A549 (cell line): ENCODE results near the gene MBNL2. TPM values are rescaled to one million over a fixed set of nuclear protein-coding genes. Genes with fewer than 3 reads are reported as not detected.

ENCODE experiments used
- ATAC-seq, 2 experiments: fragments of 200-7000 bp in 1 of 2; fragments of >200 bp in 1 of 2; cut with Nextera tagmentation in 1 of 2; cut with Tn5 transposase in 1 of 2; 3 replicates each; pipeline versions ENCODE4 v1.8.0 to v1.9.1; 2018 to 2020; ENCODE audit warnings: mild to moderate bottlenecking in 1 of 2, moderate library complexity in 1 of 2
- CTCF ChIA-PET: fragments of 300-600 bp; sonication (Branson Sonifier 250); formaldehyde crosslinking; extraction: SDS; loops from one replicate; lab custom pipeline; 2021; ENCODE audit warnings: antibody characterized with exemption, inconsistent platforms; lab: Yijun Ruan, JAX
- POLR2A ChIA-PET: fragments of 350-600 bp; formaldehyde crosslinking; extraction: SDS; loops from one replicate; lab custom pipeline; 2021; ENCODE audit warnings: antibody characterized with exemption, inconsistent platforms; lab: Yijun Ruan, JAX
- DNase-seq, 2 experiments: peaks; one replicate each; pipeline versions ENCODE4 v3.0.0 to v3.0.0-alpha.2; 2011 to 2016; ENCODE audit warnings: low read depth in 1 of 2, low spot score in 1 of 2
- FAIRE-seq: peaks from 2 replicates; lab custom pipeline; 2011; peaks lifted over from hg19 to GRCh38; lab: Jason Lieb, UNC
- H3K27ac ChIP-seq, 2 experiments: fragments of >200 bp; sonication (Bioruptor Twin); formaldehyde crosslinking; 3 replicates each; pipeline ENCODE4 v1.5.1; 2016 to 2017
- H3K4me1 ChIP-seq: fragments of >200 bp; sonication (Bioruptor Twin); formaldehyde crosslinking; 3 replicates; pipeline ENCODE4 v1.6.1; 2016
- H3K4me2 ChIP-seq: fragments of >200 bp; sonication (Bioruptor Twin); formaldehyde crosslinking; 3 replicates; pipeline ENCODE4 v1.6.1; 2016
- H3K4me3 ChIP-seq: fragments of >200 bp; sonication (Bioruptor Twin); formaldehyde crosslinking; 3 replicates; pipeline ENCODE4 v1.5.1; 2016
- H3K9me3 ChIP-seq: fragments of >200 bp; sonication (Bioruptor Twin); formaldehyde crosslinking; 3 replicates; pipeline ENCODE4 v1.6.1; 2016
- ATOH8 ChIP-seq: fragments of 250-450 bp; sonication (Bioruptor Pico); IDR thresholded peaks from 2 replicates; pipeline ENCODE4 v1.5.0; 2020; ENCODE audit warnings: low read depth, mild to moderate bottlenecking, moderate library complexity
- BCL3 ChIP-seq: fragments of >200 bp; sonication (Bioruptor Twin); formaldehyde crosslinking; IDR thresholded peaks from 3 replicates; pipeline ENCODE4 v1.6.1; 2016
- CEBPB ChIP-seq, 2 experiments: fragments of >200 bp in 1 of 2; sonication (Bioruptor Twin) in 1 of 2; formaldehyde crosslinking in 1 of 2; IDR thresholded peaks; 2 replicates each; pipeline ENCODE4 v1.6.1; 2012 to 2016
- EHF ChIP-seq: fragments of 250-450 bp; sonication (Bioruptor Pico); IDR thresholded peaks from 2 replicates; pipeline ENCODE4 v1.5.0; 2020; ENCODE audit warnings: mild to moderate bottlenecking
- ESRRA ChIP-seq: fragments of 150-350 bp; IDR thresholded peaks from 2 replicates; pipeline ENCODE4 v1.6.1; 2014; ENCODE audit warnings: mild to moderate bottlenecking, low read length, borderline replicate concordance
- FOSB ChIP-seq: fragments of 250-450 bp; sonication (Bioruptor Pico); IDR thresholded peaks from 2 replicates; pipeline ENCODE4 v1.5.0; 2020; ENCODE audit warnings: mild to moderate bottlenecking, moderate library complexity
- FOXS1 ChIP-seq: fragments of 250-450 bp; sonication (Bioruptor Pico); IDR thresholded peaks from 2 replicates; pipeline ENCODE4 v1.5.0; 2020; ENCODE audit warnings: mild to moderate bottlenecking, moderate library complexity
- HEYL ChIP-seq: fragments of 250-450 bp; sonication (Bioruptor Pico); IDR thresholded peaks from 2 replicates; pipeline ENCODE4 v1.8.0; 2021; ENCODE audit warnings: mild to moderate bottlenecking, moderate library complexity
- HOXB5 ChIP-seq: fragments of 250-450 bp; sonication (Bioruptor Pico); IDR thresholded peaks from 2 replicates; pipeline ENCODE4 v1.5.0; 2020; ENCODE audit warnings: mild to moderate bottlenecking, moderate library complexity
- KDM1A ChIP-seq: fragments of 200-600 bp; sonication (generic); IDR thresholded peaks from 2 replicates; pipeline ENCODE4 v1.6.1; 2016; ENCODE audit warnings: low read depth, mild to moderate bottlenecking
- MAX ChIP-seq: IDR thresholded peaks from 2 replicates; pipeline ENCODE4 v1.6.1; 2012
- NPAS2 ChIP-seq: fragments of 250-450 bp; sonication (Bioruptor Pico); IDR thresholded peaks from 2 replicates; pipeline ENCODE4 v1.8.0; 2022; ENCODE audit warnings: mild to moderate bottlenecking, moderate library complexity, borderline replicate concordance
- NR3C1 ChIP-seq: fragments of >200 bp; sonication (Bioruptor Twin); formaldehyde crosslinking; IDR thresholded peaks from 3 replicates; pipeline ENCODE4 v1.6.1; 2017
- PBX3 ChIP-seq: IDR thresholded peaks from 2 replicates; pipeline ENCODE4 v1.6.1; 2012
- PHF8 ChIP-seq: fragments of 200-600 bp; sonication (generic); IDR thresholded peaks from 2 replicates; pipeline ENCODE4 v1.6.1; 2016; ENCODE audit warnings: low read depth, mild to moderate bottlenecking, antibody characterized with exemption, moderate library complexity, borderline replicate concordance
- RAD21 ChIP-seq, 2 experiments: fragments of >200 bp in 1 of 2; sonication (Bioruptor Twin) in 1 of 2; formaldehyde crosslinking in 1 of 2; IDR thresholded peaks in 1 of 2; conservative IDR thresholded peaks in 1 of 2; 2 replicates in 1 of 2; 3 replicates in 1 of 2; pipeline ENCODE4 v1.6.1; 2012 to 2018; ENCODE audit warnings: inconsistent platforms in 1 of 2
- TFCP2L1 ChIP-seq: fragments of 250-450 bp; sonication (Bioruptor Pico); IDR thresholded peaks from 2 replicates; pipeline ENCODE4 v1.5.0; 2021; ENCODE audit warnings: mild to moderate bottlenecking
- ZC3H11A ChIP-seq: fragments of 450-650 bp; IDR thresholded peaks from 2 replicates; pipeline ENCODE4 v1.6.1; 2014; ENCODE audit warnings: antibody characterized with exemption, mild to moderate bottlenecking
- ZSCAN20 ChIP-seq: fragments of 250-450 bp; sonication (Bioruptor Pico); IDR thresholded peaks from 2 replicates; pipeline ENCODE4 v1.8.0; 2022; ENCODE audit warnings: mild to moderate bottlenecking, moderate library complexity
- WGBS: methylation state at CpG from one replicate; pipeline ENCODE4 v1.1.6; 2017; ENCODE audit errors: missing lambda C conversion rate; 5-methylcytosine and 5-hydroxymethylcytosine counted together
- polyA plus RNA-seq, 4 experiments: library from polyadenylated mRNA; depleted of rRNA in 3 of 4; stranded (reverse); fragments of >200 nt; fragmentation: RNase III in 1 of 4; extraction: RNeasy Plus Mini Kit Qiagen cat#74134 plus additional on column Dnase treatment in 1 of 4; gene quantifications; 2 replicates in 3 of 4; 3 replicates in 1 of 4; pipeline ENCODE4 v1.2.3, GENCODE V29; 2011 to 2017

The MBNL2 gene
- polyA plus RNA-seq, 2 of the 4 experiments (the other 2 are of a cell fraction) = 18.7 to 20.6 TPM

GRCh38 chr13:97185751-97186150, 36.4 kb upstream of the MBNL2 start:
- CTCF ChIA-PET = interaction anchor here (0.8 to 1.3 kb wide), 2 partner anchors 25 to 27 kb away, joined by 4 to 5 read pairs; no protein-coding TSS in a partner anchor
- DNase-seq (no peak), ATAC-seq (no peak), FAIRE-seq (no peak)
- WGBS = 74% methylated on average over 3 of the region's 3 CpGs
- POLR2A ChIA-PET = no interaction called here
- no peak overlapping the region for H3K27ac ChIP-seq
- TF ChIP-seq HOXB5 (CRISPR knock-in tag) (no peak), BCL3 (no peak), MAX (no peak), HEYL (CRISPR knock-in tag) (no peak), ZSCAN20 (CRISPR knock-in tag) (no peak), RAD21 (conservative IDR thresholded peaks at IDR 0.05 in 1 of 2, IDR thresholded peaks at IDR 0.05 in 1 of 2) (no peak)
- TF ChIP-seq, all 56 proteins: peak for 0
- Histone ChIP-seq H3K4me2 (no peak overlapping the region), H3K9me3 (no peaks in the 10 kb centered on the region), H3K4me1 (no peaks in the 10 kb centered on the region), H3K4me3 (no peak overlapping the region)

- Histone ChIP-seq H3K27ac (no peak overlapping the region), H3K4me3 (no peak overlapping the region), H3K4me1 (no peaks in the 10 kb centered on the region), H3K4me2 (no peak overlapping the region), H3K9me3 (no peaks in the 10 kb centered on the region)
- 74% methylated on average over 8 of the region's 8 CpGs for WGBS
- ATAC-seq (no peak), FAIRE-seq (no peak), DNase-seq (no peak)
- ChIA-PET CTCF (interaction anchor here (1.7 kb wide), 1 partner anchor 78 kb away, joined by 4 read pairs; no protein-coding TSS in a partner anchor), POLR2A (no interaction called here)
- TF ChIP-seq TFCP2L1 (CRISPR knock-in tag) (no peak), HOXB5 (CRISPR knock-in tag) (no peak), NR3C1 (no peak), FOSB (CRISPR knock-in tag) (no peak), PHF8 (no peak), PBX3 (no peak), RAD21 (conservative IDR thresholded peaks at IDR 0.05 in 1 of 2, IDR thresholded peaks at IDR 0.05 in 1 of 2) (no peak), ESRRA (no peak), CEBPB (IDR thresholded peaks at IDR 0.05) (no peak), ATOH8 (no peak)
These were observed 33.9 kb upstream of the MBNL2 start for GRCh38 chr13:97188207-97188606.

GRCh38 chr13:97189928-97190327, 32.2 kb upstream of the MBNL2 start:
- Histone ChIP-seq H3K27ac (no peak overlapping the region), H3K9me3 (no peaks in the 10 kb centered on the region), H3K4me1 (no peaks in the 10 kb centered on the region), H3K4me2 (no peak overlapping the region), H3K4me3 (no peak overlapping the region)
- ChIA-PET POLR2A (no interaction called here), CTCF (no interaction called here)
- FAIRE-seq (no peak), DNase-seq (no peak), ATAC-seq (no peak)
- no peak for TF ChIP-seq ZC3H11A
- TF ChIP-seq EHF (CRISPR knock-in tag) = no peak
- no peak for TF ChIP-seq ATOH8
- TF ChIP-seq KDM1A = no peak
- TF ChIP-seq NR3C1 = no peak
- no peak for TF ChIP-seq NPAS2
- TF ChIP-seq TFCP2L1 (CRISPR knock-in tag) = no peak
- TF ChIP-seq FOXS1 (CRISPR knock-in tag) = no peak
- WGBS = 77% methylated on average over 10 of the region's 10 CpGs
